Measurements from ENCODE around the gene PLXNB3.

DNA sequence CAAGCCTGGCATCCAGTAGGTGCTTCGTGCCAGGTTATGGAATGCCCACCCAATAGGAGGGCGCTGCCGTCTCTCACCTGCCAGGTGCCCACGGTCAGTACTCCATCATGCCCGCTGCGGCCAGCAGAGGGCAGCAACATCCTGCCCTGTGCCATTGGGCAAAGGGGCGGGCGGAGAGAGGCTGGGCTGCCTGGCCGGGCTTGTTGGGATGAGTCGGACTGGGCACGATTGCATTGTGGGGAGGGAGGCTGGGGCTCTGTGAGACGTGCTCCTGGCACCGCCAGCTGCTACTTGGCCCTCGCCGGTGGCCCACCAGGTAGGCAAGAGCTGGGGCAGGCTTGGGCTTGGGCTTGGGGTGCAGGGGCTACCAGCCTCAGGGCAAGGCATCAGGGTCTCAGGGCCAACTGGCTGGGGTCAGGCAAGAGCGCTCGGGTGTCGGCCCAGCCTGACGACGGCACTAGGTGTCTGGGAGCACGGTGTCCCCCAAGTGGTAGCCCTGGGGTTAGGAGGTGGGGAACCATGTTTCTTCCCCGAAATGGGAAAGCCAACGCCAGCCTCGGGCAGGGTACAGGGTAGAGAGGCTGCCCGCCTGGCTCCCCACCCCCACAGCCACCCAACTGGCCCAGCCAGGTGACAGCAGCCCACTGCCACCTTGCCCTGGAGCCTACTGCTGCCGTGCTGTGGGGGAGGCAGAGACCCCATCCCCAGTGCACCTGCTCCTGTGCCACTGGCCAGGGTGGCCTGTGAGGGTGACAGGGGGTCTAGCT is at the start of gene PLXNB3:
- TF ChIP-seq, protein P1, sequence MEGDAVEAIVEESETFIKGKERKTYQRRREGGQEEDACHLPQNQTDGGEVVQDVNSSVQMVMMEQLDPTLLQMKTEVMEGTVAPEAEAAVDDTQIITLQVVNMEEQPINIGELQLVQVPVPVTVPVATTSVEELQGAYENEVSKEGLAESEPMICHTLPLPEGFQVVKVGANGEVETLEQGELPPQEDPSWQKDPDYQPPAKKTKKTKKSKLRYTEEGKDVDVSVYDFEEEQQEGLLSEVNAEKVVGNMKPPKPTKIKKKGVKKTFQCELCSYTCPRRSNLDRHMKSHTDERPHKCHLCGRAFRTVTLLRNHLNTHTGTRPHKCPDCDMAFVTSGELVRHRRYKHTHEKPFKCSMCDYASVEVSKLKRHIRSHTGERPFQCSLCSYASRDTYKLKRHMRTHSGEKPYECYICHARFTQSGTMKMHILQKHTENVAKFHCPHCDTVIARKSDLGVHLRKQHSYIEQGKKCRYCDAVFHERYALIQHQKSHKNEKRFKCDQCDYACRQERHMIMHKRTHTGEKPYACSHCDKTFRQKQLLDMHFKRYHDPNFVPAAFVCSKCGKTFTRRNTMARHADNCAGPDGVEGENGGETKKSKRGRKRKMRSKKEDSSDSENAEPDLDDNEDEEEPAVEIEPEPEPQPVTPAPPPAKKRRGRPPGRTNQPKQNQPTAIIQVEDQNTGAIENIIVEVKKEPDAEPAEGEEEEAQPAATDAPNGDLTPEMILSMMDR (conservative IDR thresholded peaks at IDR 0.05), result peak; percentile 86
- TF ChIP-seq EZH2 (IDR thresholded peaks at IDR 0.05; ENCODE audit: low read depth), result no peak
